ENCODE measurements around the gene GALNTL6. TPM values are rescaled to one million over a fixed set of nuclear protein-coding genes. Genes with fewer than 3 reads are reported as not detected.

Gene GALNTL6
- total RNA-seq, 2 donors from 2014 or later: not detected

- no peaks in the 10 kb centered on the region for H3K27me3 Mint-ChIP-seq (ENCODE audit: low read depth)
- H3K36me3 Mint-ChIP-seq (ENCODE audit: insufficient read depth in 2 of 2): no peaks in the 10 kb centered on the region
- H3K4me1 Mint-ChIP-seq (ENCODE audit: low read depth): no peaks in the 10 kb centered on the region
- peaks cover 1 to 4% of the 10 kb centered on the region in 2 donors for H3K9me3 Mint-ChIP-seq
- no peak overlapping the region for H3K4me3 Mint-ChIP-seq
- no peak for ATAC-seq (replicated peaks in 1 of 2)
- no peak overlapping the region for H3K27ac Mint-ChIP-seq
- DNase-seq: no peak
Observed at GRCh38 chr4:171920901-171921300, 107.7 kb downstream of the GALNTL6 start.

GRCh38 chr4:171924746-171925376 is 111.7 kb downstream of the GALNTL6 start:
- Mint-ChIP-seq H3K36me3 (ENCODE audit: insufficient read depth in 2 of 2) (no peaks in the 10 kb centered on the region), H3K4me3 (no peak overlapping the region), H3K9me3 (peaks cover 5 to 6% of the 10 kb centered on the region in 2 donors), H3K4me1 (ENCODE audit: low read depth) (no peaks in the 10 kb centered on the region), H3K27ac (no peak overlapping the region), H3K27me3 (ENCODE audit: low read depth) (no peaks in the 10 kb centered on the region)
- DNase-seq: no peak
- ATAC-seq (replicated peaks in 1 of 2): no peak

- no peaks in the 10 kb centered on the region for H3K27me3 Mint-ChIP-seq (ENCODE audit: low read depth)
- ATAC-seq (replicated peaks in 1 of 2) (no peak), DNase-seq (no peak)
- peaks cover 6% of the 10 kb centered on the region in 2 donors for H3K9me3 Mint-ChIP-seq
- H3K27ac Mint-ChIP-seq: no peak overlapping the region
- no peak overlapping the region for H3K4me3 Mint-ChIP-seq
- H3K36me3 Mint-ChIP-seq (ENCODE audit: insufficient read depth in 2 of 2): no peaks in the 10 kb centered on the region
- H3K4me1 Mint-ChIP-seq (ENCODE audit: low read depth): no peaks in the 10 kb centered on the region
Observed at GRCh38 chr4:171928336-171928735, 115.1 kb downstream of the GALNTL6 start.

DNA sequence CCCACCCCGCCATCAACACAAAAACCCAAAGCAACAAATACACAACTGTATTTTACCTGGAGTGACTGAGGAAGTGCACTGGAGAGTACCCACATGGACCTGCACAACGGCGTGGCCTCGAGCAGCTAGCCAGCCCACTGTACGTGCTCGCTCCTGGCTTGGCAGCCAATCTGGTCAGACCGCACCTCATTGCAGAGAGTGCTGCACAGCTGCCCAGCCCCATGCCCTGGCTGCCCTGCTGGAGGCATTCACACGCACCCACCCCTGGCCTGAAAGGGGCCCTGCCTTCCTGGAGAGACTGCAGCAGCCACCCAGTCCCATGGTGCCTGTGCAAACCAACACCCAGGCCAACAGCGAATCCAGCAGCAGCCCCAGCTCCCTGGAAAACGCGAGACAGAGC is 116.3 kb downstream of the GALNTL6 start:
- Mint-ChIP-seq H3K9me3 (peaks cover 6% of the 10 kb centered on the region in 2 donors), H3K4me3 (no peak overlapping the region), H3K36me3 (ENCODE audit: insufficient read depth in 2 of 2) (no peaks in the 10 kb centered on the region), H3K27ac (no peak overlapping the region), H3K27me3 (ENCODE audit: low read depth) (no peaks in the 10 kb centered on the region), H3K4me1 (ENCODE audit: low read depth) (no peaks in the 10 kb centered on the region)
- no peak for ATAC-seq (replicated peaks in 1 of 2)
- no peak for DNase-seq

DNA sequence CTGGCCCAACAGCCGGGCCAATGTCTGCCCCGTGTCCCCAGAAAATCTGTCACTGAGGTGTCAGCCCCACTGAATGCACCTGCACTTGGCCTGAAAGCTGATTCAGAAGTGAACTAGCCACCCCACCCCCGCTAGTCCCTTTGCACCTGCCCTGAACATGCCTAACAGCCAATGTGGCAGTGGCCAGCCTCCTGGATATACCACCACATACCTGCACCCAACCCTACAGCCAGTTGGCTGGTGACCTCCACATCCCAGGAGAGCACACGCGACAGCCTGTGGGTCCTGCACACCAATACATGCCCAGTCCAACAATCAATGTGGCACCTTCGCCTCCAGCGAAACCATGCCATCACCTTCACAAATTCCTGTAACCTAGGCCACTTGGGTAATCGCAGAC is 116.7 kb downstream of the GALNTL6 start:
- DNase-seq (no peak), ATAC-seq (replicated peaks in 1 of 2) (no peak)
- no peaks in the 10 kb centered on the region for H3K27me3 Mint-ChIP-seq (ENCODE audit: low read depth)
- no peaks in the 10 kb centered on the region for H3K4me1 Mint-ChIP-seq (ENCODE audit: low read depth)
- H3K36me3 Mint-ChIP-seq (ENCODE audit: insufficient read depth in 2 of 2): no peaks in the 10 kb centered on the region
- no peak overlapping the region for H3K27ac Mint-ChIP-seq
- H3K4me3 Mint-ChIP-seq: no peak overlapping the region
- peaks cover 5% of the 10 kb centered on the region in 2 donors for H3K9me3 Mint-ChIP-seq

- Mint-ChIP-seq H3K4me3 (no peak overlapping the region), H3K9me3 (peaks cover 5 to 6% of the 10 kb centered on the region in 2 donors), H3K4me1 (ENCODE audit: low read depth) (no peaks in the 10 kb centered on the region), H3K27me3 (ENCODE audit: low read depth) (no peaks in the 10 kb centered on the region), H3K27ac (no peak overlapping the region), H3K36me3 (ENCODE audit: insufficient read depth in 2 of 2) (no peaks in the 10 kb centered on the region)
- no peak for ATAC-seq (replicated peaks in 1 of 2)
- DNase-seq: no peak
Observed at GRCh38 chr4:171932238-171932637, 119.0 kb downstream of the GALNTL6 start.

GRCh38 chr4:171940656-171941055 is 127.5 kb downstream of the GALNTL6 start:
- Mint-ChIP-seq H3K36me3 (ENCODE audit: insufficient read depth in 2 of 2) (no peaks in the 10 kb centered on the region), H3K9me3 (peaks cover 1 to 2% of the 10 kb centered on the region in 2 donors), H3K4me3 (no peak overlapping the region), H3K27me3 (ENCODE audit: low read depth) (no peaks in the 10 kb centered on the region), H3K4me1 (ENCODE audit: low read depth) (no peaks in the 10 kb centered on the region), H3K27ac (no peak overlapping the region)
- DNase-seq: no peak
- ATAC-seq (replicated peaks in 1 of 2): no peak

GRCh38 chr4:171947400-171947799 is 134.2 kb downstream of the GALNTL6 start:
- H3K4me1 Mint-ChIP-seq (ENCODE audit: low read depth): no peaks in the 10 kb centered on the region
- no peaks in the 10 kb centered on the region for H3K27me3 Mint-ChIP-seq (ENCODE audit: low read depth)
- H3K4me3 Mint-ChIP-seq: no peak overlapping the region
- H3K27ac Mint-ChIP-seq: no peak overlapping the region
- ATAC-seq (replicated peaks in 1 of 2) (no peak), DNase-seq (no peak)
- H3K36me3 Mint-ChIP-seq (ENCODE audit: insufficient read depth in 2 of 2): no peaks in the 10 kb centered on the region
- peaks cover 4 to 9% of the 10 kb centered on the region in 2 donors for H3K9me3 Mint-ChIP-seq

DNA sequence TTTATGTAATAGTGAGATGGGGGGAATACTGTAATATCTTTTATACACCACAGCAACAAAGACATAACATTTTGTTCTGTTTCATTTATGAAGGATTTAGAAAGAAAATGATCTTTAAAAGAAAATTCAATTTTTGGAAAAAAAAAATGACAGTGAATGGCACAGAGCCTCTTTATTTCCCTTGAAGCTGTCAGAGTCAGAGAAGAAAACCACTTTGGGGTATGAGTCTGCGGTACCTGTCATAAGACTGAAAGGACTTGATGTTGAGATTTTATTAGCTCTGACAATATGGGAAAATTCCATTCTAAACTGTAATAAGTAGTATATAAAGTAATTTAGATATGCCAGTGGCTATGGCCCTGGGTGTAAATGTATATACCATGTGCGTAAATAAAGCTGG is 134.8 kb downstream of the GALNTL6 start:
- H3K9me3 Mint-ChIP-seq: peaks cover 4 to 9% of the 10 kb centered on the region in 2 donors
- no peaks in the 10 kb centered on the region for H3K27me3 Mint-ChIP-seq (ENCODE audit: low read depth)
- no peak overlapping the region for H3K4me3 Mint-ChIP-seq
- ATAC-seq (replicated peaks in 1 of 2): no peak
- no peaks in the 10 kb centered on the region for H3K36me3 Mint-ChIP-seq (ENCODE audit: insufficient read depth in 2 of 2)
- no peak overlapping the region for H3K27ac Mint-ChIP-seq
- no peak for DNase-seq
- no peaks in the 10 kb centered on the region for H3K4me1 Mint-ChIP-seq (ENCODE audit: low read depth)

GRCh38 chr4:171954650-171955049 is 141.4 kb downstream of the GALNTL6 start:
- DNase-seq: no peak
- no peak for ATAC-seq (replicated peaks in 1 of 2)
- H3K27ac Mint-ChIP-seq: no peak overlapping the region
- H3K36me3 Mint-ChIP-seq (ENCODE audit: insufficient read depth in 2 of 2): no peaks in the 10 kb centered on the region
- H3K27me3 Mint-ChIP-seq (ENCODE audit: low read depth): no peaks in the 10 kb centered on the region
- H3K4me3 Mint-ChIP-seq: no peak overlapping the region
- no peaks in the 10 kb centered on the region for H3K4me1 Mint-ChIP-seq (ENCODE audit: low read depth)
- peaks cover 4 to 5% of the 10 kb centered on the region in 2 donors for H3K9me3 Mint-ChIP-seq

GRCh38 chr4:171956678-171957077 is 143.5 kb downstream of the GALNTL6 start:
- H3K27me3 Mint-ChIP-seq (ENCODE audit: low read depth): no peaks in the 10 kb centered on the region
- H3K9me3 Mint-ChIP-seq: peaks cover 0 to 2% of the 10 kb centered on the region in 2 donors
- ATAC-seq (replicated peaks in 1 of 2) (no peak), DNase-seq (no peak)
- no peaks in the 10 kb centered on the region for H3K36me3 Mint-ChIP-seq (ENCODE audit: insufficient read depth in 2 of 2)
- no peak overlapping the region for H3K27ac Mint-ChIP-seq
- no peak overlapping the region for H3K4me3 Mint-ChIP-seq
- H3K4me1 Mint-ChIP-seq (ENCODE audit: low read depth): no peaks in the 10 kb centered on the region

- Mint-ChIP-seq H3K4me3 (no peak overlapping the region), H3K27ac (no peak overlapping the region), H3K4me1 (ENCODE audit: low read depth) (no peaks in the 10 kb centered on the region), H3K36me3 (ENCODE audit: insufficient read depth in 2 of 2) (no peaks in the 10 kb centered on the region), H3K9me3 (peaks cover 3 to 8% of the 10 kb centered on the region in 2 donors), H3K27me3 (ENCODE audit: low read depth) (no peaks in the 10 kb centered on the region)
- ATAC-seq (replicated peaks in 1 of 2) (no peak), DNase-seq (no peak)
Observed at GRCh38 chr4:171962110-171962509, 148.9 kb downstream of the GALNTL6 start.

- H3K4me3 Mint-ChIP-seq: no peak overlapping the region
- no peaks in the 10 kb centered on the region for H3K4me1 Mint-ChIP-seq (ENCODE audit: low read depth)
- no peak for ATAC-seq (replicated peaks in 1 of 2)
- H3K36me3 Mint-ChIP-seq (ENCODE audit: insufficient read depth in 2 of 2): no peaks in the 10 kb centered on the region
- H3K27ac Mint-ChIP-seq: no peak overlapping the region
- H3K9me3 Mint-ChIP-seq: peaks cover 13 to 14% of the 10 kb centered on the region in 2 donors
- H3K27me3 Mint-ChIP-seq (ENCODE audit: low read depth): no peaks in the 10 kb centered on the region
- no peak for DNase-seq
Observed at GRCh38 chr4:171966356-171966755, 153.2 kb downstream of the GALNTL6 start.

- no peak for ATAC-seq (replicated peaks in 1 of 2)
- H3K4me1 Mint-ChIP-seq (ENCODE audit: low read depth): no peaks in the 10 kb centered on the region
Observed at GRCh38 chr4:171978216-171978615, 165.0 kb downstream of the GALNTL6 start.

More at GRCh38 chr4:171978216-171978615, 165.0 kb downstream of the GALNTL6 start:
- Mint-ChIP-seq H3K27ac (no peak overlapping the region), H3K27me3 (ENCODE audit: low read depth) (no peaks in the 10 kb centered on the region), H3K4me3 (no peak overlapping the region), H3K36me3 (ENCODE audit: insufficient read depth in 2 of 2) (no peaks in the 10 kb centered on the region), H3K9me3 (peaks cover 0 to 4% of the 10 kb centered on the region in 2 donors)
- no peak for DNase-seq
